Aorta (tissue), 5 donors: Measurements from ENCODE around the gene PAK4. TPM values are rescaled to one million over a fixed set of nuclear protein-coding genes. Genes with fewer than 3 reads are reported as not detected.
A peak's percentile ranks its signal among the peaks of the same experiment; 100 is the strongest.

Experiments used
- ATAC-seq: fragments of 200-7000 bp; cut with Tn5 transposase; one replicate; pipeline ENCODE4 v1.9.1; 2022; ENCODE audit warnings: moderate library complexity; ENCODE audit not compliant: low FRiP score
- DNase-seq, 2 donors: peaks; one replicate each; pipeline ENCODE4 v3.0.0-alpha.2; 2020
- H3K27ac ChIP-seq, 2 donors: one replicate each; pipeline ENCODE4 v1.5.1; 2013; ENCODE audit warnings: low read length in 2 of 2, mild to moderate bottlenecking in 2 of 2, moderate library complexity in 2 of 2, control low read depth in 1 of 2, inconsistent platforms in 1 of 2, low read depth in 1 of 2
- H3K27me3 ChIP-seq, 2 donors: one replicate each; pipeline ENCODE4 v1.6.1; 2013; ENCODE audit warnings: control low read depth in 1 of 2, low read length in 1 of 2, mild to moderate bottlenecking in 1 of 2, moderate library complexity in 1 of 2; ENCODE audit not compliant: insufficient read depth in 2 of 2, control insufficient read depth in 1 of 2
- H3K36me3 ChIP-seq, 2 donors: one replicate each; pipeline ENCODE4 v1.6.1; 2013; ENCODE audit warnings: control low read depth in 1 of 2, low read length in 1 of 2, mild to moderate bottlenecking in 1 of 2; ENCODE audit not compliant: insufficient read depth in 2 of 2, control insufficient read depth in 1 of 2
- H3K4me1 ChIP-seq, 2 donors: one replicate each; pipeline ENCODE4 v1.6.1; 2013; ENCODE audit warnings: low read length in 2 of 2, control low read depth in 1 of 2, mild to moderate bottlenecking in 1 of 2, moderate library complexity in 1 of 2; ENCODE audit not compliant: insufficient read depth in 2 of 2, control insufficient read depth in 1 of 2
- H3K4me3 ChIP-seq, 2 donors: one replicate each; pipeline ENCODE4 v1.5.1; 2013; ENCODE audit warnings: low read length in 2 of 2, control low read depth in 1 of 2, mild to moderate bottlenecking in 1 of 2
- H3K9me3 ChIP-seq: one replicate; pipeline ENCODE4 v1.6.1; 2013; ENCODE audit warnings: mild to moderate bottlenecking, low read length; ENCODE audit not compliant: control insufficient read depth
- WGBS, 2 donors: extraction: QIAGEN DNeasy Blood & Tissue Kit; methylation state at CpG; one replicate each; pipeline ENCODE4 v1.1.7; 2013; 5-methylcytosine and 5-hydroxymethylcytosine counted together
- intact Hi-C, 2 donors: fragments of 100-400 bp; cut with DNase I; formaldehyde crosslinking; loops; one replicate each; pipeline versions ENCODE4 v1.14.2 to v1.15.0; 2022
- polyA plus RNA-seq, 2 donors: library from polyadenylated mRNA; stranded (reverse); fragments of 200-250 nt; gene quantifications; one replicate each; pipeline ENCODE4 v1.2.3, GENCODE V29; 2013
- total RNA-seq, 2 donors: library from RNA; stranded (reverse); fragmentation: NEBNext Ultra II Directional; extraction: Animal tissue kit (Norgen Biotek cat#: 25700); gene quantifications; one replicate each; pipeline ENCODE4 v1.2.1, GENCODE V29; 2021
- donor health status: healthy with polysubstance abuse.
- donor health status: Bipolar disorder and iron deficiency.
- donor health status: DM: no; HTN: no; CAD: no.
- donor health status: DM: no; HTN: no; CAD: no.
- donor health status: DM: yes; HTN: yes; CAD: no.

The PAK4 gene
- total and polyA plus RNA-seq, 4 donors, result 8.0 to 22.2 (median 14.2) TPM

DNA sequence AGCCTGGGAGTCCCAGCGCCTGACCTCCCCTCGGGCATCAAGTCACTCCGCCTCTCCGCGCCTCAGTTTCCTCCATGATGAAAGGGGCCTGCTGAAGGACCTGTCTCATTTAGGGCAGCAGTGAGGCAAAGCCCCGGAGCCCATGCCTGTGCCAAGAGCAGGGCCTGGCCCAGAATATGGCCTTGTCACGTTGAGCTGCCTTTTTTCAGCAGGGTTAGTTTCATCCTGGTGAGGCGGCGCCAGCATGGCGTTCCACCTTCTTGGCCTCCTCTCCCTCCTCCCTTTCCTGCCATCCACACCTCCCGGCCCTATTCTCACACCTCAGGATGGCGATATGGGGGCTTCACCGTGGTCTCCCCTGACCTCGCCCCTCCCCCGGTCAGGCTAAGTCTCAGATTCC, 30.2 kb downstream of the PAK4 start:
- no peak overlapping the region for H3K4me3 ChIP-seq
- DNase-seq (no peak), ATAC-seq (no peak)
- H3K9me3 ChIP-seq, result no peaks in the 10 kb centered on the region
- intact Hi-C loops, result no loop called here
- H3K27me3 ChIP-seq, result no peaks in the 10 kb centered on the region
- no peaks in the 10 kb centered on the region for H3K36me3 ChIP-seq
- no peaks in the 10 kb centered on the region for H3K4me1 ChIP-seq
- WGBS, 2 donors, result 69 to 73% methylated on average over 15 of the region's 15 CpGs
- H3K27ac ChIP-seq, result no peak overlapping the region

DNA sequence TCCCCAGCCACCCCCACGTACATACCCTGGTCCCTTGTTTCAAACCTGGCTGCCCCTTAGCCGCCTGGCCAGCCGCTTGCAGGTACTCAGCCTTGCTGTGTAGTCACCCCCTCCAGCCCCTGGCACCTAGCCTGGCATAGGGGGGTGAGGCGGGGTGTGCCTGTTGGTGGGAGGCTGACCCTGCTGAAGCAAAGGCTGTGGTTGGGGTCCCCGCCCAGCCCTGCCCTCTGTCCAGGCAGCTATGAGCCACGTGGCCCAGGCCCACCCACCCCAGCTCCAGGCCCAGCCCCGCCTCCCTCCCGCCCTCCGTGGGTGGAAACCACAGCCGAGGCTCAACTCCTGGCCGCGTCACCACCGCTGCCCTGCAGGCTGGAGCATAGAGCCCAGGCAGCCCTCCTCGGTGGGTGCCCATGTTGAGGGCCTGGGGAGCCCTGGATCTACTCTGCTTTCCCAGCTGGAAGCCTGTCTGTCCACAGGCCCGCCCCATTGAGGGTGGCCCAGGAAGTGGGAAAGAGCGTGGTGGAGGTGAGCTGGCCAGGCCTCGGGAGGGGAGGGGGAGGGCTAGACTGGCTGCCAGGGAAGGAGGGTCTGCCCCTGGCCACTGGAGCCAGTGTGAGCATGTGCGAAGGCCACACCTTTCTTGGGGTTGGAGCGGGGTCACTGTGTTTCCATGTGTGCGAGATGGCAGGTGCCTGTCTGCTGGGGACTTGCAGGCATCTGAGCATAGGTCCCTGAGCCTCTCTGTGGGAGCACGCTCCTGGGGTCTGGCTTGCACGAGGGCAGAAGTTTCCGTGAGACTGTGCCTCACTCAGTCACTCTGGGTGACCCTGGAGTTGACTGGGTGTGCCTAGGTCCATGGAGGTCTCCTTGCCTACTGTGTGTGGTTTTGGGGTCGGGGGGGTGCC, 31.0 kb downstream of the PAK4 start:
- WGBS, 2 donors, result 18 to 26% methylated on average over 17 to 24 of the region's 24 CpGs
- peak; percentile 51 for ATAC-seq
- intact Hi-C loops, result no loop called here
- H3K36me3 ChIP-seq, result no peaks in the 10 kb centered on the region
- no peaks in the 10 kb centered on the region for H3K27me3 ChIP-seq
- no peak overlapping the region for H3K27ac ChIP-seq
- H3K4me1 ChIP-seq, result no peaks in the 10 kb centered on the region
- no peak for DNase-seq
- no peak overlapping the region for H3K4me3 ChIP-seq
- no peaks in the 10 kb centered on the region for H3K9me3 ChIP-seq

DNA sequence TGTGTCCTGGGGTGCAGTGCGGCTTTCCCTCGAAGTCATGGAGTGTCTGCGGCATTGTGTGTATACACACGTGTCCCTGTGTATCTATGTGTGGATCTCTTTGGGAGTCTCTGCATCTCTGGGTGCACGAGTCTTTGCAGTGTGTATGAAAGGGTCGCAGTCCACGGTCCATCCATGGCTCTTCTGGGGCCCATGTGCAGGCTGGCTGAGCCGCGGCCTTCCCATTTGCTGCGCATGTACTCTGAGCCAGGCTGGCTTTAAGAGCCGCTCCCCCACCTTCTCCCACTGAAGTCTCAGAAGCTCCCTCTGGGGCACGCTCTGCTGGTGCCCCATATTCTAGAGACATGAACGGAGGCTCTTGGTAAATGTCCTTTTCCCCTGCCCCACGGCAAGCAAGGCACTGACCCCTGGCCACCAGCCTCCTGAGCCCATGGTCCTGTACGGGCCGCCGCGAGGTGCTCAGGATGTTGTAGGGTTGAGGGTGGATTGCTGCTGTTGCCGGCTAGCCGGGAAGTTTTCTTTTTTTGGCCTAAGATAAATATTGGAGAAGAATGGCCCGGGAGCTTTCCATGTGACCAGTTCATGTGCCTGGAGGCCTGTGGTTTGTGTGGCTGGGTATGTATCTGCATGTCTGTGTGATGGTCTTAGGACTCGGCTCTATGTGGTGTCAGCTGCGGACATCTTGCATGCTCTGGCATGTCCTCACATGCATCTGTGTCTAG, 31.9 kb downstream of the PAK4 start:
- Histone ChIP-seq H3K27me3 (no peaks in the 10 kb centered on the region), H3K36me3 (no peaks in the 10 kb centered on the region), H3K4me1 (no peaks in the 10 kb centered on the region), H3K4me3 (no peak overlapping the region), H3K9me3 (no peaks in the 10 kb centered on the region), H3K27ac (no peak overlapping the region)
- ATAC-seq (no peak), DNase-seq (no peak)
- intact Hi-C loops, result no loop called here
- 14 to 24% methylated on average over 22 to 23 of the region's 23 CpGs for WGBS, 2 donors

DNA sequence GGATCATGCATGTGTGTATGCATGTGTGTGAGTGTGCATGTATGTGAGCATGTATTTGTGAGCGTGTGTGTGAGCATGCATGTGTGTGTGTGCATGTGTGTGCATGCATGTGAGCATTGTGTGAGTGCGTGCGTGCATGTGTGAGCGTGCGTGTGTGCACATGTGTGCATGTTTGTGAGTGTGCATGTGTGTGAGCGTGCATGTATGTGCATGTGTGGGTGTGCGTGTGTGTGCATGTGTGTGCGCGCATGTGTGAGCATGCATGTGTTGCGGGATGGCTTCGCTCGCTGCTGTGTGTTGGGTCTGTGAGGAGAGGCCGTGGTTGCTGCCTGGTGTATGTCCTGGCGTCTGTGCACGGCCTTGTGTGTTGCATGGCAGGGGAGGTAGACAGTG, 32.4 kb downstream of the PAK4 start:
- Histone ChIP-seq H3K27ac (no peak overlapping the region), H3K4me3 (no peak overlapping the region), H3K9me3 (no peaks in the 10 kb centered on the region), H3K36me3 (no peaks in the 10 kb centered on the region), H3K4me1 (no peaks in the 10 kb centered on the region), H3K27me3 (no peaks in the 10 kb centered on the region)
- ATAC-seq (no peak), DNase-seq (no peak)
- intact Hi-C loops, result no loop called here
- 76 to 89% methylated on average over 15 of the region's 15 CpGs for WGBS, 2 donors

DNA sequence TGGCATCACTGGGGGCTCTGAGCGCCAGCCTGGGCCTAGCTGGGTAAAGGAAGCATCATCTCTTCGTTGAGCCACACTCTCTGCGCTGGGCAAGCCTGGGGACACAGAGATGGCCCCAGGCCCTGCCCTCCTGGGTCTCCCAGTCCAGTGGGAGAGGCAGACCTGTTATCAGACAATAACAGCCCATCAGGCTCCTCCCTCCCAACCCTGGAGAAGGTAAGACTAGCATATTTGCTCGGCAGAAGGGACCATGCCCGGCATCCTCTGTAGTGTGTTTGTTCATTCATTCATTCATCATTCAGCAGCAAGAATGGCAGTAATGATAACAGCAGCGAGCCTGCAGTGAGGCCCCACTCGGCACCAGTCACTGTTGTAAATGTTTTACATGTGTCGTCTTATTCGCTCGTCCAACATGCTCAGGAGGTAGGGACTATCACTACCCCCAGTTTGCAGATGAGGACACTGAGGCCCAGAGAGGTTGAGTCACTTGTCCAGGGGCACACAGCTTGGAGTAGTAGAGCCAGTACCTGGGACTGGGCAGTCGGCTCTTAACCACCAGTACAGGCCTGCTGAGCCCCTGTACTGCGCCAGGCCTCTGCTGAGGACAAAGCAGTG, 33.2 kb downstream of the PAK4 start:
- no peak overlapping the region for H3K27ac ChIP-seq
- no peaks in the 10 kb centered on the region for H3K36me3 ChIP-seq
- H3K27me3 ChIP-seq, result no peaks in the 10 kb centered on the region
- H3K4me1 ChIP-seq, result no peaks in the 10 kb centered on the region
- H3K9me3 ChIP-seq, result no peaks in the 10 kb centered on the region
- intact Hi-C loops, result no loop called here
- ATAC-seq (no peak), DNase-seq (no peak)
- H3K4me3 ChIP-seq, result no peak overlapping the region
- 80 to 88% methylated on average over 12 of the region's 12 CpGs for WGBS, 2 donors

DNA sequence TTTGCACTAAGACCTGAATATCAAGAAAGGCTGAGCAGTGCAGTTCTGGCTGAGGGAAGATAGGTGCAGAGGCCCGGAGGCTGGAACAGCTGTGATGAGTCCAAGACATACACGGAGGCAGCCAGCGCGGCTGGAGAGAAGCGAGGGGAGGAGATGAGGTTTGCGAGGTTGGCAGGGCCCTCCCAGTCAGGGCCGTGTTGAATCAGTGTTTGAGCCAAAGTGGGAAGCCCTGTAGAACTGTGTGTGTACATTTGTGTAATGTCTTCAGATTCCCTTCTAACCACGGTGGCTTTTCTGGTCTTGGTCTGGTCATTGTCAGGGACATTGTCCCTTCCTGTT, 34.9 kb downstream of the PAK4 start:
- Histone ChIP-seq H3K27me3 (no peaks in the 10 kb centered on the region), H3K4me3 (no peak overlapping the region), H3K9me3 (no peaks in the 10 kb centered on the region), H3K27ac (no peak overlapping the region), H3K4me1 (no peaks in the 10 kb centered on the region), H3K36me3 (no peaks in the 10 kb centered on the region)
- 1 to 5% methylated on average over 8 of the region's 8 CpGs for WGBS, 2 donors
- intact Hi-C loops, result no loop called here
- ATAC-seq, result peak; percentile 74
- DNase-seq, result peak; percentile 82 to 88

DNA sequence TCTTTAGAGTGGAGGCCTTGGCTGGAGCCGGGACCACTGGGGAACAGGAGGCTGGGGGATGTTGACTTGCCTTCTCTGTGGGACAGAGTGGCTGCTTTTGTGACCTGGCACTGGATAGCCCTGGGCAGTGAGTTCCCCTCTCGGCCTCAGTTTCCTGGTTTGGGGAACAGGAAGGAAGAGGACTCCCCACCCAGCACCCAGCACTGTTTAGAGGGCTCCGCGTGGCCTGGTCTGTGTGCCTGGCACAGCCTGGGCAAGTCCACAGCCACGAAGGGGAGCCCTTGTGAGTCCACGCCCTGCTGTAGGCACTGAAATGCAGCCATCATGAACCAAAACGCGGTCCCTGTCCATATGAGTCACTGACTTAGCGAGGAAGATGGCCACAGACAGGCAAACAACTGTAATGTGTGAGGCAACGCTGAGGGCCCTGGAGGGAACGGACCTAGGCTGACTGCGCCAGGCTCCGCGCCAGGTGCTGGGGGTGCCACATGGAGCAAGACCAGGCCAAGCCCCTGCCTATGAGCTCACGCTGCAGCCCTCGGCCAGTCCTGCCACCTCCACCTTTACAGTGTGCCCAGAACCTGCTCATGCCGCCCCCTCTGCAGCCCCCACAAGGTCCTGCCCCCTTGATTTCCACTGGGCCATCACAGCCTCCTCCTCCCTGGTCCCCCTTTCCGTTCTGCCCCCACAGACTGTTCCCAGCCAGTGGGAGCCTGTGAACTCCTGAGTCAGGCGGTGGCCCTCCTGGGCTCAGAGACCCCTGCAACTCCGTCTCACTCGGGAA, 35.5 kb downstream of the PAK4 start:
- H3K9me3 ChIP-seq, result no peaks in the 10 kb centered on the region
- no peak overlapping the region for H3K4me3 ChIP-seq
- H3K4me1 ChIP-seq, result no peaks in the 10 kb centered on the region
- ATAC-seq, result no peak
- H3K27me3 ChIP-seq, result no peaks in the 10 kb centered on the region
- whole genome bisulfite sequencing, 2 donors, result 40 to 47% methylated on average over 20 to 21 of the region's 21 CpGs
- no peak for DNase-seq
- H3K27ac ChIP-seq, result no peak overlapping the region
- H3K36me3 ChIP-seq, result no peaks in the 10 kb centered on the region
- intact Hi-C loops, result no loop called here

DNA sequence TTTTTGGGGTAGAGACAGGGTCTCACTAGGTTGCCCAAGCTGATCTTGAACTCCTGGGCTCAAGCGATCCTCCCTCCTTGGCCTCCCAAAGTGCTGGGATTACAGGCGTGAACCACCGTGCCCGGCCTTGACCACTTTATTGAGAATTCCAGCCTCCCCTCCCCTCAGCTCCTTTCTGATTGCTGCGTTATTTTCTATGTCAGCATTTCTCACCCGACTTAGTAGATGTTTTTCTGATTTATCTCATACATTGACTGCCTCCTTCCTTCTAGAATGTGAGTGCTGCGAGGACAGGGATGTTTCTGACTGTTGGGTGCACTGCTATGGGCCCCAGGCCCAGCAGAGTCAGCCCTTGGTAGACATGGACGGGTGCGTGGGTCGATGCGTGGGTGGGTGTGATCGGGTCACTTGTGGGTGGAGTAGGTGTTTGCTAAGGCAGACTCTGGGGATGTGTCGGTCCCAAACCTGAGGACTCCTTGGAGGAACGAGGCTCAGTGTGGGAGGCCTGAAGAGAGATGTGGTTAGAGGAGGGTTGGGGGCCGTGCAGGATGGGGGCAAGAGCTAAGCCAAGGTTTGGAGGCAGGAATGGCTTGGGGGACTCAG, 37.0 kb downstream of the PAK4 start:
- intact Hi-C loops, result no loop called here
- DNase-seq (no peak), ATAC-seq (no peak)
- H3K4me3 ChIP-seq, result no peak overlapping the region
- no peak overlapping the region for H3K27ac ChIP-seq
- no peaks in the 10 kb centered on the region for H3K36me3 ChIP-seq
- no peaks in the 10 kb centered on the region for H3K4me1 ChIP-seq
- whole genome bisulfite sequencing, 2 donors, result 87 to 89% methylated on average over 15 of the region's 15 CpGs
- H3K9me3 ChIP-seq, result no peaks in the 10 kb centered on the region
- H3K27me3 ChIP-seq, result no peaks in the 10 kb centered on the region
